OCI-LY1 (cell line): ENCODE results near the gene ARHGAP32.

Experiments
- H2AFZ ChIP-seq: fragments of 200-600 bp; sonication (generic), shearing (Covaris generic); 2 replicates; pipeline ENCODE4 v1.6.0; 2014; ENCODE audit warnings: antibody characterized with exemption, mild to moderate bottlenecking, low read length
- H3F3A ChIP-seq: fragments of 200-600 bp; sonication (generic), shearing (Covaris generic); 2 replicates; pipeline ENCODE4 v1.6.0; 2014; ENCODE audit warnings: mild to moderate bottlenecking, antibody characterized with exemption, low read length, moderate library complexity; ENCODE audit not compliant: insufficient read depth
- H3K27ac ChIP-seq: fragments of 200-600 bp; sonication (generic); 2 replicates; pipeline ENCODE4 v1.5.1; 2014; ENCODE audit warnings: low read length, mixed run types, mild to moderate bottlenecking, low read depth; ENCODE audit not compliant: poor library complexity, severe bottlenecking
- H3K27me3 ChIP-seq: fragments of 200-600 bp; sonication (generic); 2 replicates; pipeline ENCODE4 v1.6.0; 2014; ENCODE audit warnings: antibody characterized with exemption, mild to moderate bottlenecking, low read length, moderate library complexity; ENCODE audit not compliant: insufficient read depth
- H3K36me3 ChIP-seq: fragments of 200-600 bp; sonication (generic); 2 replicates; pipeline ENCODE4 v1.6.1; 2014; ENCODE audit warnings: mild to moderate bottlenecking, antibody characterized with exemption, low read length, moderate library complexity, mixed read lengths; ENCODE audit not compliant: insufficient read depth
- H3K4me1 ChIP-seq: fragments of 200-600 bp; sonication (generic); 2 replicates; pipeline ENCODE4 v1.5.1; 2014; ENCODE audit warnings: mild to moderate bottlenecking, low read length, moderate library complexity; ENCODE audit not compliant: insufficient read depth, severe bottlenecking
- H3K4me2 ChIP-seq: fragments of 200-600 bp; sonication (generic), shearing (Covaris generic); 2 replicates; pipeline ENCODE4 v1.6.1; 2014; ENCODE audit warnings: low read length
- H3K4me3 ChIP-seq: fragments of 200-600 bp; sonication (generic); 2 replicates; pipeline ENCODE4 v1.5.1; 2014; ENCODE audit warnings: low read length, low read depth, mild to moderate bottlenecking, mixed read lengths; ENCODE audit not compliant: poor library complexity, severe bottlenecking
- H3K79me2 ChIP-seq: fragments of 200-600 bp; shearing (Covaris generic); 2 replicates; pipeline ENCODE4 v1.6.1; 2016; ENCODE audit warnings: mixed run types, low read length, mixed read lengths; ENCODE audit not compliant: insufficient read depth
- H3K9ac ChIP-seq: fragments of 200-600 bp; sonication (generic), shearing (Covaris generic); 2 replicates; pipeline ENCODE4 v1.6.1; 2014; ENCODE audit warnings: mild to moderate bottlenecking, low read length, mixed read lengths
- H3K9me2 ChIP-seq: fragments of 200-600 bp; sonication (generic), shearing (Covaris generic); 2 replicates; pipeline ENCODE4 v1.6.1; 2014; ENCODE audit warnings: low read depth, mild to moderate bottlenecking, low read length, mixed read lengths
- H3K9me3 ChIP-seq: fragments of 200-600 bp; shearing (Covaris generic); 2 replicates; pipeline ENCODE4 v1.6.1; 2014; ENCODE audit warnings: low read length, mixed read lengths
- H4K20me1 ChIP-seq: fragments of 200-600 bp; sonication (generic), shearing (Covaris generic); 2 replicates; pipeline ENCODE4 v1.6.0; 2016; ENCODE audit warnings: mild to moderate bottlenecking, low read length; ENCODE audit not compliant: insufficient read depth
- EZH2 ChIP-seq: fragments of 200-600 bp; sonication (generic), shearing (Covaris generic); IDR thresholded peaks from 2 replicates; pipeline ENCODE4 v1.8.0; 2017; ENCODE audit warnings: borderline replicate concordance, mixed run types, mild to moderate bottlenecking, antibody characterized with exemption, low read length, moderate library complexity, mixed read lengths
- TF ChIP-seq, protein P1 (sequence below): fragments of 200-600 bp; sonication (generic), shearing (Covaris generic); IDR thresholded peaks from 2 replicates; pipeline ENCODE4 v1.5.1; 2017; ENCODE audit warnings: mild to moderate bottlenecking, antibody characterized with exemption, low read length, moderate library complexity, mixed read lengths

ARHGAP32 gene

DNA sequence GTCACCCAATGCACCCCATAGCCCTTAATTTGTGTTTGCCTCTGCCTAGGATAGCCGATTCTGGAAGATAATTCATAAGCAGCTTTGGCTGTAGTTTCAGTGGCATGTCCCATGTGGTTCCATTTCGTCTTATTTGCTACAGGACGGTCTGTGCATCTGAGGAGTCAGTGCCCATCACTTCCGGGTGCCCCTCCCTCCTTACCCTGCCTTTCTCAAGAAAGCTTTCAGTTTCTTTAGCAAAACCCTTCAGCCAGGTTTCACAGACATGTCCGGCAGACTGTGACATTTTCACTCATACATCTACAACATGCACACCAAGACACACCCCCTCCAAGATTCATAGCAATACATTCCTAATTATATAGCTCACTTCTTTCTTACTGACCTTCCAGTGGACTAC lies 263.7 kb downstream of the ARHGAP32 start:
- H3K4me1 ChIP-seq, result peaks cover 5% of the 10 kb centered on the region
- H3K27me3 ChIP-seq, result peaks cover 4% of the 10 kb centered on the region; the same call in 1 of the 2 replicates
- TF ChIP-seq, protein P1, sequence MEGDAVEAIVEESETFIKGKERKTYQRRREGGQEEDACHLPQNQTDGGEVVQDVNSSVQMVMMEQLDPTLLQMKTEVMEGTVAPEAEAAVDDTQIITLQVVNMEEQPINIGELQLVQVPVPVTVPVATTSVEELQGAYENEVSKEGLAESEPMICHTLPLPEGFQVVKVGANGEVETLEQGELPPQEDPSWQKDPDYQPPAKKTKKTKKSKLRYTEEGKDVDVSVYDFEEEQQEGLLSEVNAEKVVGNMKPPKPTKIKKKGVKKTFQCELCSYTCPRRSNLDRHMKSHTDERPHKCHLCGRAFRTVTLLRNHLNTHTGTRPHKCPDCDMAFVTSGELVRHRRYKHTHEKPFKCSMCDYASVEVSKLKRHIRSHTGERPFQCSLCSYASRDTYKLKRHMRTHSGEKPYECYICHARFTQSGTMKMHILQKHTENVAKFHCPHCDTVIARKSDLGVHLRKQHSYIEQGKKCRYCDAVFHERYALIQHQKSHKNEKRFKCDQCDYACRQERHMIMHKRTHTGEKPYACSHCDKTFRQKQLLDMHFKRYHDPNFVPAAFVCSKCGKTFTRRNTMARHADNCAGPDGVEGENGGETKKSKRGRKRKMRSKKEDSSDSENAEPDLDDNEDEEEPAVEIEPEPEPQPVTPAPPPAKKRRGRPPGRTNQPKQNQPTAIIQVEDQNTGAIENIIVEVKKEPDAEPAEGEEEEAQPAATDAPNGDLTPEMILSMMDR, result no peak
- TF ChIP-seq EZH2, result no peak
- no peaks in the 10 kb centered on the region for H3F3A ChIP-seq
- no peak overlapping the region for H3K27ac ChIP-seq
- no peaks in the 10 kb centered on the region for H3K9me3 ChIP-seq
- no peak overlapping the region for H3K4me2 ChIP-seq
- no peaks in the 10 kb centered on the region for H3K36me3 ChIP-seq
- no peak overlapping the region for H3K4me3 ChIP-seq
- no peak overlapping the region for H2AFZ ChIP-seq
- no peaks in the 10 kb centered on the region for H3K79me2 ChIP-seq
- H3K9me2 ChIP-seq, result no peaks in the 10 kb centered on the region
- no peak overlapping the region for H3K9ac ChIP-seq
- no peaks in the 10 kb centered on the region for H4K20me1 ChIP-seq

DNA sequence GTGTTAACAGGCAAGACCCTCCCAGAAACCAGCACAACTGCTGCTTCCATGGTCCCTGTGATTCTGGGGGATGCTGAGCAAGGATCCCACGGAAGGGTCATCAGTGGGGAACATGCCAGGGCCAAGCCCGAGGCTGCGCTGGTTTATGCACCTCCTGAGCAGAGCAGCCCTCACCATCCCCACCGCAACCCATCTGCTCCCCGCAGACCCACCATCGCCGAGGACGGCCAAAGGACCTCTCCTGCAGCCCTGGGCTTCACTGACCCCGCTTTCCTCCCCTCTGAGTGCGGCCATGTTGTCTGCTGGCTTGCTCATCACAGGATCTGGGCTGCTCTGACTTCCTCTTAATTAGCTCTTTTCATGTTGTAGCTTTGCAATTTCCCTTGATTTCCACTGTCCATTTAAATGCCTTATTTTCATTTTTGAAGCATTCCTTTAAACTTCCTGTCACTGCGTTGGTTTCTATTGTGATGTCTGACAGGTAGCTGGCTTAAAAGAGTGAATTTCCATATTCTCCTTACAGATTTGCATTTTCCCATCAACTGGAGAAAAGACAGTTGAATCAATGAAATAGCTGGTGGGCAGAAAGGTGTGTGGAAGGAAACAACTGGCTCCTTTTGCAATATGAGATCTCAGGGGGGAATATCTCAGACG lies 264.3 kb downstream of the ARHGAP32 start:
- H2AFZ ChIP-seq, result no peak overlapping the region
- no peaks in the 10 kb centered on the region for H3F3A ChIP-seq
- peaks cover 5% of the 10 kb centered on the region for H3K4me1 ChIP-seq
- no peak overlapping the region for H3K27ac ChIP-seq
- TF ChIP-seq, protein P1, result no peak
- no peak for TF ChIP-seq EZH2
- no peaks in the 10 kb centered on the region for H3K9me2 ChIP-seq
- no peaks in the 10 kb centered on the region for H3K36me3 ChIP-seq
- peaks cover 4% of the 10 kb centered on the region; the same call in 1 of the 2 replicates for H3K27me3 ChIP-seq
- no peaks in the 10 kb centered on the region for H3K79me2 ChIP-seq
- H3K9ac ChIP-seq, result no peak overlapping the region
- no peak overlapping the region for H3K4me2 ChIP-seq
- no peak overlapping the region for H3K4me3 ChIP-seq
- no peaks in the 10 kb centered on the region for H4K20me1 ChIP-seq
- H3K9me3 ChIP-seq, result no peaks in the 10 kb centered on the region

DNA sequence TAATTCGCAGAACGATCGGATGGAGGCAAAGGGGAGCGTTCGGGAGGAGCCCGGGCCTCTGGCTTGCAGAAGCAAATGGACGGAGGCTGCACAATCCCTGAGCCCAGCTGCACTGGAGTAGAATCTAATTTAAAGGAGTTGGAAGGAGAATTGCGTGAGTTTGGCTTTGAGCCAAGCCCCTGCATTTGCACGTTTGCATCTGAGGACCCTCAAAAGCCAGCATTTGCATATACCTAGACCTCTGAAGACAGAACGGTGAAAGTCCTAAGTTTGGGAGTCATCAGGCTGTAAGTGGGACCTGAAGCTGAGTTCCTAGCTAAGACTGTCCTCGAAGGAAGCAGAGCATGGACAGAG lies 265.0 kb downstream of the ARHGAP32 start:
- no peak overlapping the region for H3K4me2 ChIP-seq
- no peak overlapping the region for H3K9ac ChIP-seq
- H2AFZ ChIP-seq, result no peak overlapping the region
- no peak overlapping the region for H3K4me3 ChIP-seq
- H3K4me1 ChIP-seq, result peaks cover 5% of the 10 kb centered on the region
- no peak overlapping the region for H3K27ac ChIP-seq
- no peaks in the 10 kb centered on the region for H3K79me2 ChIP-seq
- H3F3A ChIP-seq, result no peaks in the 10 kb centered on the region
- no peak for TF ChIP-seq EZH2
- TF ChIP-seq, protein P1, result no peak
- no peaks in the 10 kb centered on the region for H3K9me3 ChIP-seq
- no peaks in the 10 kb centered on the region for H3K36me3 ChIP-seq
- H3K27me3 ChIP-seq, result peaks cover 4% of the 10 kb centered on the region; the same call in 1 of the 2 replicates
- no peaks in the 10 kb centered on the region for H3K9me2 ChIP-seq
- no peaks in the 10 kb centered on the region for H4K20me1 ChIP-seq
